Hepatocyte (in vitro differentiated cells): ENCODE results near the gene GNG11. TPM values are rescaled to one million over a fixed set of nuclear protein-coding genes. Genes with fewer than 3 reads are reported as not detected.

Experiments
- DNase-seq: peaks from one replicate; pipeline ENCODE4 v3.0.0-alpha.2; 2016; ENCODE audit warnings: low spot score
- H2AFZ ChIP-seq: fragments of 200-600 bp; sonication (generic); 2 replicates; pipeline ENCODE4 v1.6.0; 2016; ENCODE audit warnings: antibody characterized with exemption, mild to moderate bottlenecking
- H3K27ac ChIP-seq: fragments of 200-600 bp; sonication (generic); 2 replicates; pipeline ENCODE4 v1.5.1; 2016; ENCODE audit warnings: mild to moderate bottlenecking
- H3K27me3 ChIP-seq: fragments of 200-600 bp; sonication (generic); 2 replicates; pipeline ENCODE4 v1.6.1; 2016
- H3K36me3 ChIP-seq: fragments of 200-600 bp; sonication (generic); replicated peaks from 2 replicates; pipeline ENCODE4 v1.5.1; 2016; ENCODE audit warnings: low read depth; ENCODE audit not compliant: insufficient read depth
- H3K4me1 ChIP-seq: fragments of 200-600 bp; sonication (generic); 2 replicates; pipeline ENCODE4 v1.5.1; 2016; ENCODE audit warnings: mild to moderate bottlenecking, moderate library complexity; ENCODE audit not compliant: insufficient read depth
- H3K4me2 ChIP-seq: fragments of 200-600 bp; sonication (generic); 2 replicates; pipeline ENCODE4 v1.6.0; 2016
- H3K4me3 ChIP-seq: fragments of 200-600 bp; sonication (generic); 2 replicates; pipeline ENCODE4 v1.5.1; 2016; ENCODE audit warnings: mild to moderate bottlenecking
- H3K79me2 ChIP-seq: fragments of 200-600 bp; sonication (generic); 2 replicates; pipeline ENCODE4 v1.6.0; 2017; ENCODE audit warnings: mild to moderate bottlenecking
- H3K9me2 ChIP-seq: fragments of 200-600 bp; sonication (generic); replicated peaks from 2 replicates; pipeline ENCODE4 v1.6.0; 2017; ENCODE audit warnings: mild to moderate bottlenecking; ENCODE audit not compliant: insufficient read depth
- H3K9me3 ChIP-seq: fragments of 200-600 bp; sonication (generic); 2 replicates; pipeline ENCODE4 v1.5.1; 2016; ENCODE audit warnings: low read depth, mild to moderate bottlenecking
- H4K20me1 ChIP-seq: fragments of 200-600 bp; sonication (generic); 2 replicates; pipeline ENCODE4 v1.6.0; 2016; ENCODE audit warnings: mild to moderate bottlenecking; ENCODE audit not compliant: insufficient read depth, poor library complexity, severe bottlenecking
- EZH2 ChIP-seq: fragments of 200-600 bp; sonication (generic); IDR thresholded peaks from 2 replicates; pipeline ENCODE4 v1.6.1; 2016; ENCODE audit warnings: antibody characterized with exemption, mild to moderate bottlenecking, borderline replicate concordance
- EZH2phosphoT487 ChIP-seq: fragments of 200-600 bp; sonication (generic); IDR thresholded peaks from one replicate; pipeline ENCODE4 v1.6.1; 2018; ENCODE audit warnings: antibody characterized with exemption, mild to moderate bottlenecking, low read depth, moderate library complexity; ENCODE audit not compliant: unreplicated experiment, severe bottlenecking
- WGBS: methylation state at CpG from one replicate; pipeline ENCODE4 v1.1.6; 2016; ENCODE audit warnings: low lambda C conversion rate; ENCODE audit errors: missing lambda C conversion rate; 5-methylcytosine and 5-hydroxymethylcytosine counted together
- polyA plus RNA-seq: library from polyadenylated mRNA; unstranded; fragments of >200 nt; fragmentation: Nextera tagmentation; extraction: Ambion mirVana; gene quantifications from 2 replicates; pipeline ENCODE4 v1.2.1, GENCODE V29; 2016
- total RNA-seq: library from RNA; depleted of rRNA; stranded (reverse); fragments of >200 nt; gene quantifications from 2 replicates; pipeline ENCODE4 v1.2.3, GENCODE V29; 2014
- TF ChIP-seq, protein P1 (sequence below): fragments of 200-600 bp; sonication (generic); IDR thresholded peaks from 2 replicates; pipeline ENCODE4 v1.5.1; 2016; ENCODE audit warnings: antibody characterized with exemption, mild to moderate bottlenecking; ENCODE audit not compliant: poor library complexity

Gene GNG11
- total and polyA plus RNA-seq, 2 experiments from 2014 or later = 11.2 to 18.0 TPM

- no peak for DNase-seq
- H3K36me3 ChIP-seq = no peaks in the 10 kb centered on the region
- no peak overlapping the region for H3K4me3 ChIP-seq
- no peak overlapping the region for H3K4me2 ChIP-seq
- H3K27me3 ChIP-seq = no peaks in the 10 kb centered on the region
- 91% methylated on average over 1 of the region's 1 CpG for WGBS
- TF ChIP-seq EZH2 = no peak
- TF ChIP-seq, protein P1, sequence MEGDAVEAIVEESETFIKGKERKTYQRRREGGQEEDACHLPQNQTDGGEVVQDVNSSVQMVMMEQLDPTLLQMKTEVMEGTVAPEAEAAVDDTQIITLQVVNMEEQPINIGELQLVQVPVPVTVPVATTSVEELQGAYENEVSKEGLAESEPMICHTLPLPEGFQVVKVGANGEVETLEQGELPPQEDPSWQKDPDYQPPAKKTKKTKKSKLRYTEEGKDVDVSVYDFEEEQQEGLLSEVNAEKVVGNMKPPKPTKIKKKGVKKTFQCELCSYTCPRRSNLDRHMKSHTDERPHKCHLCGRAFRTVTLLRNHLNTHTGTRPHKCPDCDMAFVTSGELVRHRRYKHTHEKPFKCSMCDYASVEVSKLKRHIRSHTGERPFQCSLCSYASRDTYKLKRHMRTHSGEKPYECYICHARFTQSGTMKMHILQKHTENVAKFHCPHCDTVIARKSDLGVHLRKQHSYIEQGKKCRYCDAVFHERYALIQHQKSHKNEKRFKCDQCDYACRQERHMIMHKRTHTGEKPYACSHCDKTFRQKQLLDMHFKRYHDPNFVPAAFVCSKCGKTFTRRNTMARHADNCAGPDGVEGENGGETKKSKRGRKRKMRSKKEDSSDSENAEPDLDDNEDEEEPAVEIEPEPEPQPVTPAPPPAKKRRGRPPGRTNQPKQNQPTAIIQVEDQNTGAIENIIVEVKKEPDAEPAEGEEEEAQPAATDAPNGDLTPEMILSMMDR = no peak
- TF ChIP-seq EZH2phosphoT487 = no peak
- no peaks in the 10 kb centered on the region for H3K79me2 ChIP-seq
- no peaks in the 10 kb centered on the region for H3K9me3 ChIP-seq
- H3K4me1 ChIP-seq = no peaks in the 10 kb centered on the region
- no peak overlapping the region for H3K27ac ChIP-seq
- no peaks in the 10 kb centered on the region for H4K20me1 ChIP-seq
- no peaks in the 10 kb centered on the region for H3K9me2 ChIP-seq
- H2AFZ ChIP-seq = no peak overlapping the region
Measured at GRCh38 chr7:93957767-93958166, 36.2 kb downstream of the GNG11 start.

DNA sequence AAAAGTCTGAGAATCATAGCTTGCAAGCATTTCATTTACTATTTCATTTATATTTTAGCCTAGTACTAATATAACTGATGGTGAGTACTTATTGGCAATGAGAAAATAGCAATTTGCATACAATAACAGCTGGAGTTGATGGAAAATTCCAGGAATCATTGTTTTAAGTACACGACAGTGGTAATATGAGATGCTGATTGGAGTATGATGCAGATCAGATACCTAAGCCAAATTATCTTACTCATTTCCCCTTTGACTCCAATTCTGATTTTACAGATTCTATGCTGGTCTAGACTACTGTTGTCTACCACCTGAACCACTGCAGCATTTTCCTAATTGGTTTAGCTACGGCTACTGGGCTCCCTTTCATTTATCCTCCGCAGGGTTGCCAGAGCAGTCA lies 36.7 kb downstream of the GNG11 start:
- no peaks in the 10 kb centered on the region for H4K20me1 ChIP-seq
- no peak overlapping the region for H3K27ac ChIP-seq
- 78% methylated on average over 3 of the region's 3 CpGs for WGBS
- H3K9me3 ChIP-seq = no peaks in the 10 kb centered on the region
- no peaks in the 10 kb centered on the region for H3K9me2 ChIP-seq
- no peak overlapping the region for H2AFZ ChIP-seq
- H3K4me2 ChIP-seq = no peak overlapping the region
- no peaks in the 10 kb centered on the region for H3K79me2 ChIP-seq
- no peak overlapping the region for H3K4me3 ChIP-seq
- no peak for DNase-seq
- TF ChIP-seq EZH2 = no peak
- TF ChIP-seq, protein P1 = no peak
- TF ChIP-seq EZH2phosphoT487 = no peak
- no peaks in the 10 kb centered on the region for H3K36me3 ChIP-seq
- no peaks in the 10 kb centered on the region for H3K27me3 ChIP-seq
- H3K4me1 ChIP-seq = no peaks in the 10 kb centered on the region

DNA sequence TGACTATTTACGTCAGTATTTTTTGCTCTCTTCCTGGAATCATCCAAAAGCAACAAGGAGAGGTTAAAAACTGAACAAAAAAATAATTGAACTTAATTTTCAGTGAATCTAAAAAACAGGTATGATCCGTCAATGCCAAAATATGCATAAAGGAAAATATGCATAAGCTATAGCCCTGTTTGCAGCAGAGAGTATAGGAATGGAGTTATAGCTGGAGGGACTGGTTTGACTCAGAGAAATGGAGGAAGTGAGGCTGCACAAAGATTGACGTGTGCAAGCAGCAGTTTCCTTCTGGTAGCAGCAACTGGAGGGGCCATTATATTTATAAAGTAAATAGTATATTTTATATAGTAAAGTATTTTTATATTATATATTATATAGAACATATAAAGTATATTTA lies 37.1 kb downstream of the GNG11 start:
- DNase-seq = no peak
- WGBS = 88% methylated on average over 3 of the region's 3 CpGs
- no peaks in the 10 kb centered on the region for H3K9me2 ChIP-seq
- no peaks in the 10 kb centered on the region for H3K4me1 ChIP-seq
- no peak for TF ChIP-seq EZH2
- TF ChIP-seq, protein P1 = no peak
- no peak for TF ChIP-seq EZH2phosphoT487
- no peak overlapping the region for H2AFZ ChIP-seq
- no peaks in the 10 kb centered on the region for H3K79me2 ChIP-seq
- no peak overlapping the region for H3K27ac ChIP-seq
- H4K20me1 ChIP-seq = no peaks in the 10 kb centered on the region
- no peaks in the 10 kb centered on the region for H3K36me3 ChIP-seq
- no peaks in the 10 kb centered on the region for H3K9me3 ChIP-seq
- no peaks in the 10 kb centered on the region for H3K27me3 ChIP-seq
- H3K4me2 ChIP-seq = no peak overlapping the region
- H3K4me3 ChIP-seq = no peak overlapping the region

- Histone ChIP-seq H4K20me1 (no peaks in the 10 kb centered on the region), H3K79me2 (no peaks in the 10 kb centered on the region), H3K4me2 (no peak overlapping the region), H3K9me3 (no peaks in the 10 kb centered on the region), H2AFZ (no peak overlapping the region), H3K9me2 (no peaks in the 10 kb centered on the region), H3K27me3 (no peaks in the 10 kb centered on the region), H3K4me1 (no peaks in the 10 kb centered on the region), H3K27ac (no peak overlapping the region), H3K4me3 (no peak overlapping the region), H3K36me3 (no peaks in the 10 kb centered on the region)
- no peak for DNase-seq
- TF ChIP-seq EZH2 (no peak), EZH2phosphoT487 (no peak)
- TF ChIP-seq, protein P1 = no peak
- WGBS = 87% methylated on average over 3 of the region's 3 CpGs
Measured at GRCh38 chr7:93960986-93961385, 39.5 kb downstream of the GNG11 start.
